AML-193 (cell line): ENCODE measurements around the gene CPA3.

Experiments
- DNase-seq, 2 experiments: peaks; one replicate each; lab custom pipeline; 2025; lab: John Stamatoyannopoulos, UW

The CPA3 gene

DNA sequence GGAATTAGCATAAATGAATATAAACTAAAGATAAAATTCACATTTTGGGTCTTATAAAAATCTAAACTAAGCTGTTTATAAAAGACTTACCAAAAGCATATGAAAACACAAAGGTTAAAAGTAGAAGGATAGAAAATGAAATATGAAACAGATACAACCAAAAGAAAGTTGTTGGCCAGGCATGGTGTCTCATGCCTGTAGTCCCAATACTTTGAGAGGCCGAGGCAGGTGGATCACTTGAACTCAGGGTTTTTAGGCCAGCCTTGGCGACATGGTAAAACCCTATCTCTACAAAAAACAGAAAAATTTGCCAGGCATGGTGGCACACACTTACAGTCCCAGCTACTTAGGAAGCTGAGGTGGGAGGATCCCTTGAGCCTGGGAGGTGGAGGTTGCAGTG lies 51.0 kb downstream of the CPA3 start:
- no peak for DNase-seq

- DNase-seq, result no peak
Measured at GRCh38 chr3:148922467-148922866, 57.4 kb downstream of the CPA3 start.

GRCh38 chr3:148923592-148923991 lies 58.5 kb downstream of the CPA3 start:
- DNase-seq, result no peak

DNA sequence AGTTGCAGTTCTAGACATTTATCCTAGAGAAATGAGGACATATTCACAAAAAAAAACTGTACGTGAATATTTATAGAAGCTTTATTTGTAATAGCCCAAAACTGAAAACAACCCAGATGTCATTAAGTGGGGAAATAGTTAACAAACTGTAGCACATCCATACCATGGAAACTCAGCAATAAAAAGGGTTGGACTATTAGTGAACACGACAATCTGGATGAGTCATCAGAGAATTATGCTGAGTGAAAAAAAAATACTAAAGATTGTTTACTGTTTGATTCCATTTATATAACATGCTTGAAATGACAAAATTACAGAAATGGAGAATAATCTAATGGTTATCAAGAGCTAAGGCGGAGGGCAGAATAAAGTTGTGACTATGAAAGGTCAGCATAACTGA lies 59.5 kb downstream of the CPA3 start:
- no peak for DNase-seq

DNA sequence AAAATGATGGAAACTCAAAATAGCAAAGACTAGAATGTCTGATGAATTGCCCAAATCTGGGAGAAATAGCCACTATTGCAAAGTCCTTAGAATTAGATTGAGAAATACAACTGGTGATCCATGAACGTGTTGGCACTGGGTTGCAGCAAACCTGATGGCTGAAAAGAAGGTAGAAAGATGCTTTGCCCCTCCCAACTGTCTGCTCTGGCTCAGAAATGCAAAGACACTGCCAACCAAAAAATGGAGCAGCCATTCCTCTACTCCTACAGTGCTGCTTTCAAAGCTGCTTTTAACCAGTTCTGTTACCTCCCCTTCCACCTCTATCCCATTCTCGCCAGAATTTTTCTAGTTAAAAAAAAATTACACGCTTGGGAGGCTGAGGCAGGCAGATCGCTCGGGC lies 60.7 kb downstream of the CPA3 start:
- no peak for DNase-seq

GRCh38 chr3:148930752-148931151 lies 65.7 kb downstream of the CPA3 start:
- DNase-seq, result no peak

DNA sequence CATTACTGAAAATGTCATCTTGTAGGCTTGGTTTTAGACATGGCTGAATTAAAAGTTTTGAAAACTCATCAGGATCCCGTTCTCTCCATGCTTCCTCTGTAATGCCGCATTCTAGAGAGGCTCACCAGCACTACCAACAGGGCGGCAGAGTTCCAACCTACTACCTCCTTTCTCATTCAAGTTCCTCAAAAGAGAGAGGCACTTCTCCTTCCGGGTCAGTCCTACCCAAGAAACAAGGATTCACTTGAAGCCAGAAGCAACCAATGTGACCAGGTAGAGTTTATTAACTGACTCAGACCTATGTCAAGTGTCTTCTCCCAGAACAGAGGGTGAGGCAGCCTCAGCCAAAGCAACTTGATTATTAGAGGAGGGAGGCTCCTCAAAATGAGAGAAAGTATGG lies 66.5 kb downstream of the CPA3 start:
- peak in 1 of 2 experiments; percentile 3 for DNase-seq

- no peak for DNase-seq
Measured at GRCh38 chr3:148932972-148933371, 67.9 kb downstream of the CPA3 start.

DNA sequence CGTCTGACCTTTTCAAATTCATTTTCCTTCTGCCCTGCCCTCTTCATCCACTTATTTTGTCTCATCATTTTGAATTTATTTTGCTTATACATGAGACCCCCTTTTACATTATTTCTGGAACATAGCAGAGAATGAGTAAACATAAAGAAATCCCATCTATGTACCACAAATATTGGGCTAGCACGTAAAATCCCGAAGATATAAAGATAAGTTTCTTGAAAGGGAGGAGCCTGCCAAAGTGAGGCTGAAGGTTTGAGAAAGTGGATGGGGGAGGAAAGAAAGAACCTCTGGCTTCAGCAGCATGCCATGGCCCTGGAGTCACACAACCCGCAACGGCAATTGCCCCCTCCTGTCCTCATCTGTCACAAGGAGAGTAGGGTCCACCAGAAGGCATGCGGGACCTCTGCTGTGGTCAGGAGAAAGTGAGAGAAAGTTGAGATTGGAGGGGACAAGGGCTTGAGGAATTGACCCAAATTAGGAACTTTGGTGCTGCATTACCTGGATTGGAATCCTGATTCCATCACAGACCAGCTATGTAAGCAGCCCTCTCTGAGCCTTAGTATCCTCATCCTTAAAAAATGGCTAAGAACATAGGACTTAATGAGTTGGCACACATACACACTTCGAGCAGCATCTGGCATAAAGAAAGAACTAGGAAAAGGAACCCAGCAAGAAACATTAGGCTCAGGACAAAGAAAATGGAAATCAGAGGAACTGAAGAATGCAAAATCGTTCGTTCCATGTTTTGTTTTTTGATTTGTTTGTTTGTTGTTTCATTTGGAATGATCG lies 72.6 kb downstream of the CPA3 start:
- DNase-seq, result no peak

GRCh38 chr3:148938306-148938705 lies 73.2 kb downstream of the CPA3 start:
- DNase-seq, result no peak

GRCh38 chr3:148938936-148939335 lies 73.8 kb downstream of the CPA3 start:
- no peak for DNase-seq

DNA sequence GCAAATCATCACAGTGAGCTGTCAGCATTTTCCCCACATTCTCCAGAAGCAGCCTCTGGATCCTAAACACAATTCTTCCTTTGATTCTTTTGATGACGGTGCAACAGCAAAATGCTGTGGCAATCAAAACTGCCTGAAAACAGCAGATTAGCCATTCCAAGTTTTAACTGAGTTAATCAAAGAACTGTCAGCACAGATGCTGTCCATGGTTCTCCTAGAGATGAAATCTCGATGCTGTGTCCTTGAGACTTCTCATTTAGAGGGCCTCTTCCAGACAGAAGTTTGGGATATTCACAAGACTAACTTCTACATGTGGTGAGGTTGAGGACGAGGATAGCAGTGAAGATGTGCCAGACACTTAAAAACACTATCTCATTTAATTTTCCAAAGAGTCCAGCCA lies 75.9 kb downstream of the CPA3 start:
- no peak for DNase-seq

- peak; percentile 92 to 95 for DNase-seq
Measured at GRCh38 chr3:148943506-148944205, 78.6 kb downstream of the CPA3 start.

DNA sequence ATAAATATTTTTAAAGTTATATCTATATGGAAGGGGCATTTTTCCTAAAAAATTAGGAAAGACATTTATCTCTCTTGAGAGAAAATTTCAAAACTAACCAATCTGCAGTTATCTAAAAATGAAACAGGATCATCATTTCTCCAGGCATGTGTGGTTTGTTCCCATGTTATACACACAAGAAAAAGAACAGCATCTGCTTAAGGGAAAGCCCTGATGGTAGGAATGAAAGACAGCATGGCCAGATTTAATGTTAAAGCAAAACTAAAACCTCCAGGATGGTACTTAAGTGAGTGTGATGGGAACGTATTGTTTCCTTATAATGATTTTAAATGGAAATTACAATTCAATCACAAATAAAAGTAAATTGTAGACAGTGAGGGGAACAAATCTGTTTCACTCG lies 80.0 kb downstream of the CPA3 start:
- no peak for DNase-seq
